D341Med (cell line): ENCODE measurements around the gene CLASP2.
"Not testable (repeated sequence)": the region's sequence is repeated elsewhere in the genome, so short reads cannot be mapped to it uniquely, and the experiment has no call there.

Source experiments
- DNase-seq: peaks from one replicate; pipeline ENCODE4 v3.0.0; 2012; ENCODE audit warnings: low spot score

CLASP2 gene

DNA sequence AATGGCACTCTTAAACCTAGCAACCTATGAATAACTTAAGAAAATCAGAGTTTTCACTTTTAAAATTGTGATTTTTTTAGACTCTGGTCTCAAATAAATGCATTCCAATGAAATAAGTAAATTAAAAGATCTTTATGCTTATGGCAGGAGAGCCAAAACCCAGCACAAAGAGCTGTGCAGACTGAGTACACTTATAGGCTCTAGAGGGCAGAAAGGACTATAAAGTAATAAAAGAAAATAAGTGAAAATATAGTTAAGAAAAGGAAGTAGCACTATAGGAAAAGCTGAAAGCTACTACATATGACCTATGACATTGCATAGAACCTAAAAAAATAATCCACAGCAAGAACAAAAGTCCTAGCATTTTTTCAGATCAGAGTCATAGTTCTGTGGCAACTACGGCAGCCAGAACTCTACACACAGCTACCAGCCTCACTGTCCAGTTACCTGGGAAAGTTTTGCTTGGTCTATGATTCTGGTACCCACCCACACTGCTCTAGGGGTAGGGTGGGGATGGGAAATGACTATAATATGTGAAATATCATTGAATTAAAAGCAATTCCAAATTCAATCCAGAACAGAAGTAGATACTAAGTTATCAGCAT, 30.5 kb downstream of the CLASP2 start:
- DNase-seq = no peak

DNA sequence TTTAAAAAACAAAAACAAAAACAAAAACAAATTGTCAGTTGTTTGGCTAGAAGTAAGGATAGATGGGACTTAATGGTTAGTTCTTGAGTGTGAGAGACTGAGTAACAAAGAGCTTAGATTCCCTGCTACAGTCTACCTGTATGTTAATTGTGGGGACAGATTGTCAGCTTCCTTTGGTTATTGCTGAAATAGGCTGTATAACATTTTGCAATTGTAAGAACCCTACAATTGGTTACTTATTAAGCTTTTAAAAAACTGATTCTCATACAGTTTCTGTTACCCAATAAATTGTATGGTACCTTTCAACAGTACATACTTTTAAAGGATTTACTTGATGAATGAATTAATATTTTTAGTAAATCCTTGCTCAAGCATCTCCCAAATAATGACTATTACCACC, 35.3 kb downstream of the CLASP2 start:
- DNase-seq = no peak

DNA sequence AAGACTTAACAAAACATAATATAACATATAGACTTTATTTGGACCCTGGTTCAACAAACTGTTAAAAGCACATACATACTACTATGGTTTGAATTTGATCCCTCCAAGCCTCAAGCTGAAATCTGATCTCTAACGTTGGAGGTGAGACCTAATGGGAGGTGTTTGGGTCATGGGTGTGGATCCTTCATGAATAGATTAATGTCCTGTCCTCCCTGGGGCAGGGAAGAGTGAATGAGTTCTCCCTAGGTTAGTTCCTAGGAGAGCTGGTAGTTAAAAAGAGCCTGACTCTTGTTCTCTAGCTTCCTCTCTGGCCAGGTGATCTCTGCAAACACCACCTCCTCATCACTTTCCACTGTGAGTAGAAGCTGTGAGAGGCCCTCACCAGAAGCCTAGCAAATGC, 36.4 kb downstream of the CLASP2 start:
- DNase-seq = no peak

DNA sequence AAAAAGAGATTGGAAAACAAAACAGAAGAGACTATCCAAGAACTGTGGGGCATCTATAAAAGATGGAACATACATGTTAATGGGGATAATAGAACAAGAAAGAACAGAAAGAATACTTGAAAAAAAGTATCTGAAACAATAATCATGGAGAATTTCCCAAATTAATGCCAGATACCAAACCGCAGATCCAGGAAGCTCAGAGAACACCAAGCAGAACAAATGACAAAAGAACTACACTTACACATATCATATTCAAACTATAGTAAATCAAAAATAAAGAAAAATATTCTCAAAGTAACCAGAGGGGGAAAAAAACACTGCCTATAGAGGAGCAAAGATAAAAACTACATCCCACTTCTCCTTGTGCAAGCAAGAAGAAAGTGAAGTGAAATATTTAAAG, 40.0 kb downstream of the CLASP2 start:
- DNase-seq = no peak

DNA sequence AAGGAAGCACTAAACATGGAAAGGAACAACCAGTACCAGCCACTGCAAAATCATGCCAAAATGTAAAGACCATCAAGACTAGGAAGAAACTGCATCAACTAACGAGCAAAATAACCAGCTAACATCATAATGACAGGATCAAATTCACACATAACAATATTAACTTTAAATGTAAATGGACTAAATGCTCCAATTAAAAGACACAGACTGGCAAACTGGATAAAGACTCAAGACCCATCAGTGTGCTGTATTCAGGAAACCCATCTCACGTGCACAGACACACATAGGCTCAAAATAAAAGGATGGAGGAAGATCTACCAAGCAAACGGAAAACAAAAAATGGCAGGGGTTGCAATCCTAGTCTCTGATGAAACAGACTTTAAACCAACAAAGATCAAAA, 44.6 kb downstream of the CLASP2 start:
- DNase-seq = not testable (repeated sequence)

DNA sequence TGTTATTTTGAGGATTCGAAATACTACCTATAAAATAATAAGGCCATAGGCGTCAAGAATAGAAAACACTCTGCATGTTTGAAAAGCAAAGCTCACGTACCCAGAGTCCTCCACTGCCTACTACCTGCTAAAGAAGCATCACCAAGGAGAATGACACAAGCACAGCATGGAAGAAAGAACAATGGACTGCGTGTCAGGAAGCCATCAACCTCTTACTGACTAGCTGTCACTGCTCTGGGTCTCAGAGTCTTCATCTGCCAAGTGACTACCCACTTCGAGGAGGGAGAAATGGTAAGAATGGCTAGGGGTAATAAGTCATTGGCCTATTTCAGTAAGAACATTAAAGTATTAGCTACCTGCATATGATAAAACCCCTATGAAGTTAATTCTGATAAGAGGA, 49.4 kb downstream of the CLASP2 start:
- no peak for DNase-seq

DNA sequence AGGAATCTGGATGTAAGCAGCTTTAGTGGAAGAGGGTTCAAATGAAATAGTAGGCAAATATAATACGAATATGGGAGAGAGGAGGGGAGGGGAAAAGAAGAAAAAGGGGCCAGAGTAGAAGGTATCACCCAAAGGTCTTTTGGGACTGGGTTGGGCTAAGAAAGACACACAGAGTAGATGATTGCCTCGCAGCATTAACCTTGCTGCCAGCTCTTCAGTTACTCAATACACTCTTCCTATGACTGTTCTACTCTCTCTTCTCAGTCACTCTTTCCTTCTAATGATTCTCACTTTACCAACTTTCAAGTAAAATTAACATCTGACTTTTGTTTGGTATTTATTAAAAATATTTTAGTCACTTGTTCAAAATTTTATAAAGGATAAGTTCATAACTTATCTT, 52.8 kb downstream of the CLASP2 start:
- DNase-seq = no peak

DNA sequence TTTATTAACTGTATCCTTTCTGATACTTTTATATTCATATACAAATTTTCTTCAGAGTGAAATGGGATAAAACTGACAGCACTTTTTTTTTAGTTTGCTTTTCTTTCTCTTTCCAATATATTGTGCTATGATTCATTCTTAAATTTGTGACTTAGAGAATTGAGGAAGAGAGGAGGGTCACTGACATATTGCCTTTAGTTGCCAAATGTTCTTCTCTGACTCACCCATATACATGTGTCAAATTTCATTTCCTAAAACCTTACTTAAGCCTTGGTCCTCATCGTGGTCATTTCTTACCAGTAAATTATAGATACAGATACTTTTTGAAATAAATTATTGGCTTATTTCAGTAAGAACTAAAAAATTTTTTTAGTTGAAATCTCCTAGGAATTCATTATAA, 53.9 kb downstream of the CLASP2 start:
- DNase-seq = no peak

DNA sequence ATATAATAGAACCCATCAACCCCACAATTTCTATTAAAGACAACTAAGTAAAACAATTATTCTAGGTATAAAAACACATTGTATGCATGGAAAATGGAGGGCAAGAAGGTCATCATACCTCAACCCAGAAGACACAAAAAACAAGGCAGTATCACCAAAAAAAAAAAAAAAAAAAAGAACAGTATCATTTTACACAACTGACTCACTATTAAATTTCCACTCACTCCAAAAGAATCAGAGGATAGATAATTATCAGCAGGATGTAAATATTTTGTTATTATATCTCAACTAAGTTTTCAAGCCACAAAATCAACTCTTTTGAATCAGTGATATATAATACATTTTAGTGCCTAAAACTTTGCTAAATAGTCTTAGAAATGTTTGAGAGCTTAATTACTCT, 55.0 kb downstream of the CLASP2 start:
- DNase-seq = no peak

DNA sequence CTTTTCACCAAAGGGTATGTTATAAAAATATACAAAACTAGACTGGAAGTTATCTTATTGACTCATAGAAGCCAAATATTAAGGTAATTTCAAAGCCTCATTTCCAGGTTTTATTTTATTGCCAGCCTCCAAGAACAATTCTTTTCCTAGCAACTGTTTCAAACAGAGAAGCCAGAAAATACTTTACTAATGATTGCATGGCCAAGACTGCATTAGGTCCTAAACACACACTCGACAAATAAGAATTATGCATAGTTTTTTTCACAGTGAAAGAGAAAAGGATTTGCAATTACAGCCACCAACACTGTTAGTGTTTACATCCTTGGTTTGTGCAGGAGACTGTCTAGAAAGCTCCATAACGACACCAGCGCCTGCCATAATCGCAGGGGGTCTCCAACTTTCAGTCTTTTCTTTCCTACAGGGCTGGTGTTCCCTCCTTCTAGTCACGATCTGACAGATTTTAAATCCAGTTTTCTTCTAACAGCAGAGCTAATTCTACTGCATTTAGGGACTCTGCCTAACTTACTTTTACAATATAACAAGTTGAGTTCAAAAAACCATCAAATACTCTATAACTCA, 58.1 kb downstream of the CLASP2 start:
- DNase-seq = no peak

DNA sequence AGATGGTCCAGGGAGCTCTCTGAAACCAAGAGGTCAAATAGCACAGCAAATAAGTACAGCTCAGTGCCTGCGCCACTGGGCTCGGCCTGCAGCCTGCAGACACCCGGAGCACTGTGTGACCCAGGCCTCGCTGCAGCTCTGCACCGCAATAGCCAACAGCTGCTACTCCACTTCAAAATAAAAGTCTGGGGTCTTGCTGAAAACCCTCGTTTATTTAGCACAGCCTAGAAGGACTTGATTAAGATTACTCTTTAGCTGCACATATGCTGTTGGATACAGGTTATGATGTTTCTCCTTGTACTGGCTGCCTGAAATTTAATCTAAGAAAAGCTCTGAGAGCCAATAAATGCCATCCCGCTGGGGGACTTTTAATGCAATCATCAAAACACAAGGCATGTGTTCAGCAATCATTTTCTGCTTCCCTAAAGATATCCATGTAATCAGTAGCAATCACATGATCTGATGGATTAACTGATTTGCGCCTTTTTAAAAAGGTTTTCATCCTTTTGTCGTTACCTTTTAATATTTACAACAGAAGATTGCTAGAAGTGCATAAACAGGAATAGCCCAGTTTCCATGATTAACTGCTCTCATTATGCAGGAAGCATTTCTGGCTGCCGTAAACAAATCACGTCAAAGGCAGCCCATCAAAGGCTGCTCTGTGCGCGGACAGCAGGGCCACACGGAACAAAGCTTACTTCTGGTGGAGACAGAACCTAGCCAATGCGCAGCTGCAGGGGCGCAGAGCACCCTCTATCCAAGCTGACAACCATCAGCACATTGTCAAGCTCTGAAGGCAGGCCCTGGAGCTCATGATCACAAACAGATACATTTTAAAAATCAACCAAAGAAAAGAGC, 58.8 kb downstream of the CLASP2 start:
- peak; percentile 91 for DNase-seq

DNA sequence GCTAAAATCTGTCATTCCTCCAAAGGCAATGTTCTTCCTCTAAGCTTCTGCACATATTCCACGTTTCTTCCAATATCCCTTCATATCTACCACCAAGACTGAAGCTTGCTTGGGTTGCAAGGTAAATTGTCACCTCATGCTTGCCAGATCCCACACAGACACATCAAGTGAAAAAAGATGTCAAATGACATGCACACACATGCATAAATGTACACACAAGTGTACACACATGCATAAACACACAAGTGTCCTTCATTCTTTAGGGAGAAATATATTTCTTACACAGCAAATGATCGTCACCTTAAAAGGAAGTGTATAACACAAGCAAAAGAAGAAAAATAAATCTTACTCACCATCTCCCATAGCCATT, 59.4 kb downstream of the CLASP2 start:
- no peak for DNase-seq

DNA sequence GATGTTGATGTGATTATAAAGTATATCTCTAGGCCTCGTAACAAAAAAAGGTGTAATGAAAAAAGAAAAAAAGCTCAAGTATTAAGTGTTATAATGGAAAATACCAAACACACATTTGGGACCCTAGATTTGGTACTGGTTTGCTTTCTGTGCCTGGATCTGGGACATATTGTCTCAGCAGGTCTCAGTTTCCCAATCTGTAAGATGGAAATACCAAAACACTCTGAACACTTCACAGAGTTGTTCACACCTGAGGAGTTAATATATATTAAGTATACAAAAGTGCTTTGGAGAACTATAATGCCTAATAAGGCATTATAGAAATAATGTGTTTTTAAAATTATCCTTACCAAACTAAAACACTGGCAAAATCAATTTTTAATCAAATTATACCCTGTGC, 60.0 kb downstream of the CLASP2 start:
- DNase-seq = no peak

DNA sequence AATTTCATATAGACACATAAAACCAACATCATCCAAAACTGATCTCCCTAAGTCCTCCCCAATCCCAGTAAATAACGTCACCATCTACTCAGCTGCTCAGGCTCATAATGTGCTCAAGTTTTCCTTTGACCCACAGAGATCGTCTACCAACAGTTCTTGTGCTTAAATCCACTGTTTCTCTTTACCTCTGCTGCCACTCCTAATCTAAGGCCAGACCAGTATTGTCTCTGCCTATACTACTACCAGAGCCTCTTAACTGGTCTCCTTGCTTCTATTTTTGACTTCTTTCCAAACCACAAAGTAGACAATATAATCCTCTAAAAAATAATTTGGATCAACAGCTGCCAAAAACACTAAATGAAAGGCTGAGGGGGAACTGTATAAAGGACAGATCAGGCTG, 65.3 kb downstream of the CLASP2 start:
- DNase-seq = no peak

DNA sequence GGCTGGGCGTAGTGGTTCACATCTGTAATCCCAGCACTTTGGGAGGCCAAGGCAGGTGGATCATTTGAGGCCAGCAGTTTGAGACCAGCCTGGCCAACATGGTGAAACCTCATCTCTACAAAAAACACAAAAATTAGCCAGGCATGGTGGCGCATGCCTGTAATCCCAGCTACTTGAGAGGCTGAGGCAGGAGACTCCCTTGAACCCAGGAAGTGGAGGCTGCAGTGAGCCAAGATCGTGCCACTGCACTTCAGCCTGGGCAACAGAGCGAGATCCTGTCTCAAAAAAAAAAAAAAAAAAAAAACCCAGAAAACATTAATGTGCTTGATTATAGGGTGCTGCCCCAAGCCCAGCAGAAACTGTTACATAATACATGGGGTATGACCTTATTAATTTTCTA, 67.0 kb downstream of the CLASP2 start:
- DNase-seq = not testable (repeated sequence)

DNA sequence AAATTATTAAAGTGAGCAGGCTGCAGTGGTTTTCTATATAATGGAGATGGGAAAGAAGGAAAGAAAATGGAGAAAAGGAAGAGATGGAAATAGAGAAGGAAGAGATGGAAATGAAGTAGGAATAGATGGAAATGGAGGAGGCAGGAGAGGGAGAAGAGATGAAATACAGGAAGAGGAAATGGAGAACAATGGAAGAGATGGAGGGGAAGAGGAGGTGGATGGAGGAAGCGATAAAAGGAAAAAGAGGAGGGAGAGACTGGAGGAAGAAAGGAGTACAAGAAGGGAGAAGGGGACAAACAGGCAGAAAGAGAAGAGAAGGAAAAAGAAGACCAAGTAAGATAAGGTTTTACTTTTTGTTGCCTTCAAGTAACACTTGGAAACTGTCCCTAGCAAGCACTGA, 67.6 kb downstream of the CLASP2 start:
- no peak for DNase-seq

DNA sequence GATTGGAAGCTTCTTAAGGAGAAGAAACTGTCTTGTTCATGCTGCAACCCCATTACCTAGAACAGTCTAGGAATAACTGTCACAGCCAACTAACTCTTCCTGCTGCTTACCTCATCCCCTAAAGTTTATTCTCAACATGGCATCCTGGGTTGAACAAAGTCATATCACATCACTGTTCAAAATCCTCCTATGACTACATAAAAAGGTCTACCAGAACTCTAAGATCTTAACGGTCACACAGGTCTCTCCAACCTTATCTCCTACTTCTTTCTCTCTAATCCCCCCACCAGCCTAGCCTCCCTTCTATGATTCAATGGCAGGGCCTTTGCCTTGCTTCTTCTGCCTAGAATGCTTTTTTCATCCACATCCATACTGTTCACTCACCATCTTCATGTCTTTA, 69.3 kb downstream of the CLASP2 start:
- no peak for DNase-seq

DNA sequence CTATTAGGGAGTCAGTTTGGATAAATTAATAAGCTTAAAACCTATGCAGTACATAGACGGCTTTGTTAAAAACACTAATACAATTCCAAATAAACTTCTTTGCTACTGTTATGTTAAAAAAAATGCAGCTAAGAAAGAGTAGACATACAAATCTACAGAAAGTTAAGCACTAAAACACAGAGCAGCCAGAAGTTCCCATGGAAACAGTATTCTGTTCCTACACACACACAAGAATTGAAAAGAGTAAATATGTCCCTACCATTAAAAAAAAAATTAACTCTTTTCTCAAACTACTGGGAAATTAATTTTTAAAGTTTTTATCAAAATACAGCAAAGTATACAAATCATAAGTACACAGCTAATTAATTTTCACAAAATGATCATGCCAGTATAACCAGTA, 71.6 kb downstream of the CLASP2 start:
- DNase-seq = no peak

DNA sequence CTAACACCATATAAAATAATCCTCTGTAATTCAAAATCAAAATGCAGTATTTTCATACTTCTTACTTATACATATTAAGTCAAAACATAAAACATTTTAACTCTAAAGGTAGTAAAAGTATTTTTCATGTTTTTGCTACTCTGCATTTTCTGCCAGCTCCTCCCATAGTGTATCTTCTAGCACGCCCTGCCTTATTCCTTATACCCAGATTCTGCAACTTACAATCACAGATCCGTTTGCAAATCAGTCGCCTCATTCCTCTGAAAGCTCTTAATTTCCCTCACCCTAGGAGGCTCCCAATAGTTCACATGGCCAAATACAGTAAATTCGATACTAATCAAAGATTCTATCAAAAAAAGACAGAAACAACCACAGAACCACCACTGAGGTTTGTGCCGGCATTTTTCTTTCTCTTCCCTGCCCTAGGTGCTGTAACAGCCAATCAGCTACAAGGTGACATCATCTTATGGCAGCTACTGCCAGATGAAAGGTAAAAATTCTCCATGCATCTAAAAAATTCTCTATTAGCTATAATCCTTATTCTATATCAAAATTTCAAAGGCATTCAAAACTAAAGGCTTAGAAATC, 72.9 kb downstream of the CLASP2 start:
- peak; percentile 41 for DNase-seq

DNA sequence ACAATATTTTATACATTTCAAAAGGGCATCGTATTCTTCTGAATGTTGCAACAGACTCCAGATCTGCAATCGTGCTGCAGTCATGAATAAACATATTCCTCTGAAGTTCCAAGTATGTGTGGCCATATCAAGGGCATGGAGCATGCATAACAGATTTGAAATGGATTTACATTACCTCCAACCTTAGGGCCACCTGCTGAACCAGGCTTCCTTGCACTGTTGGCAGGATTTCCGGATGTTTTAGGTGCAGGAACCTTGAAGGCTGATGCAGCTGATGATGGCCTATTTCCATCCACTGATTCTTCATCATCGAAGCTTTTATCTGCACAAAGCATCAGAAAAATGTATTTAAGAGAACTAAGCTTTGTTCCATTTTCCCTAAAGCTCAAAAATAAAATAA, 73.5 kb downstream of the CLASP2 start:
- DNase-seq = no peak

DNA sequence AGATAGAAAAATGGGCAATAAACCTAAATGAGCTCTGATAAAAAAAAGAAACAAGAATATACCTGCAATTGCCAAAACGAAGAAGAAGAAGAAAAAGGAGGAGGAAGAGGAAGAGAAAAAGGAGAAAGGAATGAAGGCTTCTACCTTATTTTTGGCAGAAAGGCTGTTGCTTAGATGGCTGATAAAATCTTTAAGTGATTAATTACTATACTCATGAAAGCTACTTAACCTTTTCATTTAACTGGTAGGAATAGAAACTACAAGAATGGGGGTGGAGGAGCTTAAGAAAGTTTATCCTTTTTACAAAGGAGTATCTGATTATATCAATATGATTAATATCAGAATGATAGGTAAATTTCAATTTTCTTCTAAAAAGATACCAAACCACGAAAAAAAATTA, 75.2 kb downstream of the CLASP2 start:
- no peak for DNase-seq

DNA sequence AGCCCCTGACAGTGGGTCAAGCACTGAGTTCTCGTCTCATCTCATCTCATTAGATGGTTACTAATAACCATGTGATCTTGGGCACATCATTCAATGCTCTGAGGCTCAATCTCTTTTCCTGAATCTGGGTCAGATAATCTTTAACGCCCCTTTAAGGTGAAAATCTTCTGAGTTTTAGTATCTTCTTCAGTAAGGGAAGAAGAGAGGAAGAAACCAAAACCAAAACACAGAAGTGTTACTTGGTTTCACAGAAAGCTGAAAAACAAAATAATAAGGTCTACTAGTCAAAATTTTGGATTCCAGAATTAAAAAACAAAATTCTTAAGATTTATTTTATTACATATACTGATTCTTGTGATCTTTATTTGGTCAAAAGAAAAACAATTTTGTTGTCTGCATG, 78.2 kb downstream of the CLASP2 start:
- no peak for DNase-seq

DNA sequence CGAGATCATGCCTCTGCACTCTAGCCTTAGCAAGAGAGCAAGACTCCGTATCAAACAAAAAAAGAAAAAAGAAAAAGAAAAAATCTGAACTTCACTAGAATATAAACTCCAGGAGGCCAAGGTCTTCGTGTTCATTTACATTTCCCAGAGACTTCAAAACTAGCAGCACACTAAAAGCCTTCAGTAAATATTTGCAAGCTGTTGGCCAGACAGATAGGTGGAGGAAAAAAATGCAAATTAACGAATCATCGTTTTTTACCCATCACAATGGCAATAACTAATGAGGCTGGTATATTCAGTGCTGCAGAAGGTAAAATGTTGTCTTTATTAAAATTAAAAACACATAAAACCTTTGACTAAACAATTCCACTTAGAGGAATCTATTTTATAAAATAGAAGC, 80.6 kb downstream of the CLASP2 start:
- no peak for DNase-seq
